Jurkat, Clone E6-1 (cell line): ENCODE results near the gene CYP27A1.

Experiments
- DNase-seq: peaks from one replicate; pipeline ENCODE4 v3.0.0-alpha.2; 2011; ENCODE audit warnings: low read depth, low spot score
- H3K4me3 ChIP-seq: 2 replicates; pipeline ENCODE4 v1.5.1; 2011; ENCODE audit warnings: mild to moderate bottlenecking, low read length, control low read depth, moderate library complexity

Gene CYP27A1

GRCh38 chr2:218853766-218854165 lies 71.8 kb downstream of the CYP27A1 start:
- no peak for DNase-seq
- no peak overlapping the region for H3K4me3 ChIP-seq

- no peak for DNase-seq
These were observed 72.9 kb downstream of the CYP27A1 start for GRCh38 chr2:218854860-218855259.

GRCh38 chr2:218855305-218856166 lies 73.6 kb downstream of the CYP27A1 start:
- no peak for DNase-seq
- no peak overlapping the region for H3K4me3 ChIP-seq

More at GRCh38 chr2:218854860-218855259, 72.9 kb downstream of the CYP27A1 start:
- H3K4me3 ChIP-seq = no peak overlapping the region

- DNase-seq = peak; percentile 54
- H3K4me3 ChIP-seq = no peak overlapping the region
These were observed 74.4 kb downstream of the CYP27A1 start for GRCh38 chr2:218856167-218856895.

GRCh38 chr2:218856896-218857243 lies 74.9 kb downstream of the CYP27A1 start:
- no peak for DNase-seq
- H3K4me3 ChIP-seq = no peak overlapping the region

GRCh38 chr2:218857371-218858137 lies 75.6 kb downstream of the CYP27A1 start:
- no peak overlapping the region for H3K4me3 ChIP-seq
- no peak for DNase-seq

GRCh38 chr2:218858138-218858445 lies 76.1 kb downstream of the CYP27A1 start:
- no peak for DNase-seq
- H3K4me3 ChIP-seq = no peak overlapping the region

- no peak for DNase-seq
- H3K4me3 ChIP-seq = no peak overlapping the region
These were observed 77.0 kb downstream of the CYP27A1 start for GRCh38 chr2:218858671-218859555.

GRCh38 chr2:218859556-218859987 lies 77.6 kb downstream of the CYP27A1 start, which contains the start of gene WNT6:
Gene WNT6, plus strand, starts transcription at chr2:218859805. Its CDS starts 233 bp downstream, at chr2:218860038.
- H3K4me3 ChIP-seq = no peak within 1 kb of the TSS
- DNase-seq = no peak

- H3K4me3 ChIP-seq = no peak overlapping the region
- no peak for DNase-seq
These were observed 78.3 kb downstream of the CYP27A1 start for GRCh38 chr2:218859988-218860831.

GRCh38 chr2:218860950-218861381 lies 79.0 kb downstream of the CYP27A1 start:
- H3K4me3 ChIP-seq = peak overlapping the region; percentile 7
- DNase-seq = peak; percentile 74

- H3K4me3 ChIP-seq = no peak overlapping the region
- no peak for DNase-seq
These were observed 79.8 kb downstream of the CYP27A1 start for GRCh38 chr2:218861645-218862318.

- H3K4me3 ChIP-seq = no peak overlapping the region
- DNase-seq = no peak
These were observed 81.1 kb downstream of the CYP27A1 start for GRCh38 chr2:218863021-218863520.
